H1 (cell line): ENCODE data around the gene FGF1. TPM values are rescaled to one million over a fixed set of nuclear protein-coding genes. Genes with fewer than 3 reads are reported as not detected.

Source experiments
- BACH1 ChIP-seq: IDR thresholded peaks from 2 replicates; pipeline ENCODE4 v1.6.1; 2012; ENCODE audit warnings: low read length, improper control_type of control experiment
- JUND ChIP-seq: IDR thresholded peaks from 2 replicates; pipeline ENCODE4 v1.6.1; 2011; ENCODE audit warnings: mild to moderate bottlenecking, improper control_type of control experiment, low read length
- MAX ChIP-seq: IDR thresholded peaks from 2 replicates; pipeline ENCODE4 v1.6.1; 2012; ENCODE audit warnings: inconsistent platforms
- POLR2A ChIP-seq, 2 experiments: IDR thresholded peaks; 1 replicate in 1 of 2; 2 replicates in 1 of 2; pipeline ENCODE4 v1.6.1; 2011; ENCODE audit warnings: low read depth in 2 of 2, low read length in 2 of 2, mild to moderate bottlenecking in 2 of 2; ENCODE audit errors: control extremely low read depth in 1 of 2
- POU5F1 ChIP-seq: IDR thresholded peaks from 2 replicates; pipeline ENCODE4 v1.6.1; 2011; ENCODE audit warnings: low read depth, mild to moderate bottlenecking, low read length, moderate library complexity
- SIN3A ChIP-seq, 2 experiments: IDR thresholded peaks in 1 of 2; conservative IDR thresholded peaks in 1 of 2; 2 replicates each; pipeline ENCODE4 v1.6.1; 2011 to 2012; ENCODE audit warnings: low read length in 2 of 2, improper control_type of control experiment in 1 of 2, low read depth in 1 of 2, mild to moderate bottlenecking in 1 of 2
- TAF1 ChIP-seq: IDR thresholded peaks from 2 replicates; pipeline ENCODE4 v1.6.1; 2011; ENCODE audit warnings: mild to moderate bottlenecking, low read depth, low read length
- polyA plus RNA-seq, 7 experiments: library from polyadenylated mRNA; depleted of rRNA in 3 of 7; stranded (reverse) in 5 of 7; unstranded in 2 of 7; fragments of >200 nt in 5 of 7; fragments of 200-250 nt in 2 of 7; gene quantifications; 1 replicate in 5 of 7; 2 replicates in 1 of 7; 4 replicates in 1 of 7; pipeline versions ENCODE4 v1.2.1 to v1.2.3, GENCODE V29; 2011 to 2013; ENCODE audit warnings: missing spikeins in 2 of 7, mixed read lengths in 2 of 7
- total RNA-seq: library from RNA; stranded (reverse); fragmentation: NEBNext Ultra II Directional; extraction: Animal tissue kit (Norgen Biotek cat#: 25700); gene quantifications from 2 replicates; pipeline ENCODE4 v1.2.1, GENCODE V29; 2021

Gene FGF1
- total and polyA plus RNA-seq, 2 of the 8 experiments (the other 6 are each of a cell fraction or from before 2014, with no cell fraction given), result 0.30 to 0.50 TPM

GRCh38 chr5:142685418-142686209 is at the start of gene FGF1 (continued):
- TF ChIP-seq JUND (no peak), BACH1 (no peak), POU5F1 (no peak), SIN3A (conservative IDR thresholded peaks at IDR 0.05 in 1 of 2, IDR thresholded peaks at IDR 0.05 in 1 of 2; ENCODE audit: low read depth in 1 of 2, low read length in 2 of 2) (no peak), POLR2A (IDR thresholded peaks at IDR 0.05; ENCODE audit: control extremely low read depth in 1 of 2, low read depth in 2 of 2, low read length in 2 of 2) (no peak), TAF1 (no peak), MAX (no peak)
- TF ChIP-seq, all 59 proteins: peak for 0
